ENCODE results near the gene ROR2.
A peak's percentile ranks its signal among the peaks of the same experiment; 100 is the strongest.
"Not testable (repeated sequence)": the region's sequence is repeated elsewhere in the genome, so short reads cannot be mapped to it uniquely, and the experiment has no call there.

The ROR2 gene

GRCh38 chr9:91949946-91950664 is at the start of gene ROR2:
TSS of gene ROR2 (minus strand) at chr9:91950228.
- Mint-ChIP-seq H3K27ac (no peak within 1 kb of the TSS), H3K4me3 (peak within 1 kb of the TSS; percentile 58), H3K4me1 (ENCODE audit: low read depth) (peaks cover 10% of the 10 kb centered on the region), H3K27me3 (peaks cover 80% of the 10 kb centered on the region), H3K9me3 (no peaks in the 10 kb centered on the region), H3K36me3 (ENCODE audit: low read depth) (no peaks in the 10 kb centered on the region)

GRCh38 chr9:91995000-91995655 is 45.1 kb upstream of the ROR2 start:
- H3K27me3 Mint-ChIP-seq, result peaks cover 29% of the 10 kb centered on the region
- no peaks in the 10 kb centered on the region for H3K4me1 Mint-ChIP-seq (ENCODE audit: low read depth)
- no peaks in the 10 kb centered on the region for H3K36me3 Mint-ChIP-seq (ENCODE audit: low read depth)
- H3K9me3 Mint-ChIP-seq, result no peaks in the 10 kb centered on the region
- H3K27ac Mint-ChIP-seq, result no peak overlapping the region
- H3K4me3 Mint-ChIP-seq, result no peak overlapping the region

- H3K36me3 Mint-ChIP-seq (ENCODE audit: low read depth), result no peaks in the 10 kb centered on the region
- peaks cover 31% of the 10 kb centered on the region for H3K27me3 Mint-ChIP-seq
- H3K4me1 Mint-ChIP-seq (ENCODE audit: low read depth), result no peaks in the 10 kb centered on the region
- no peak overlapping the region for H3K4me3 Mint-ChIP-seq
- H3K9me3 Mint-ChIP-seq, result no peaks in the 10 kb centered on the region
- H3K27ac Mint-ChIP-seq, result no peak overlapping the region
Observed at GRCh38 chr9:91994422-91994821, 44.4 kb upstream of the ROR2 start.

GRCh38 chr9:91992461-91993041 is 42.5 kb upstream of the ROR2 start:
- no peak overlapping the region for H3K27ac Mint-ChIP-seq
- H3K27me3 Mint-ChIP-seq, result peaks cover 25% of the 10 kb centered on the region
- no peaks in the 10 kb centered on the region for H3K9me3 Mint-ChIP-seq
- no peak overlapping the region for H3K4me3 Mint-ChIP-seq
- H3K36me3 Mint-ChIP-seq (ENCODE audit: low read depth), result no peaks in the 10 kb centered on the region
- H3K4me1 Mint-ChIP-seq (ENCODE audit: low read depth), result no peaks in the 10 kb centered on the region

- Mint-ChIP-seq H3K4me3 (no peak overlapping the region), H3K27me3 (peaks cover 25% of the 10 kb centered on the region), H3K4me1 (ENCODE audit: low read depth) (no peaks in the 10 kb centered on the region), H3K27ac (no peak overlapping the region), H3K36me3 (ENCODE audit: low read depth) (no peaks in the 10 kb centered on the region), H3K9me3 (no peaks in the 10 kb centered on the region)
Observed at GRCh38 chr9:91991721-91992341, 41.8 kb upstream of the ROR2 start.

- Mint-ChIP-seq H3K36me3 (ENCODE audit: low read depth) (no peaks in the 10 kb centered on the region), H3K4me3 (no peak overlapping the region), H3K27me3 (peaks cover 8% of the 10 kb centered on the region), H3K4me1 (ENCODE audit: low read depth) (no peaks in the 10 kb centered on the region), H3K27ac (no peak overlapping the region), H3K9me3 (peaks cover 3% of the 10 kb centered on the region)
Observed at GRCh38 chr9:91986248-91986647, 36.2 kb upstream of the ROR2 start.

GRCh38 chr9:91985692-91986091 is 35.7 kb upstream of the ROR2 start:
- Mint-ChIP-seq H3K9me3 (peaks cover 3% of the 10 kb centered on the region), H3K4me1 (ENCODE audit: low read depth) (no peaks in the 10 kb centered on the region), H3K4me3 (no peak overlapping the region), H3K27ac (no peak overlapping the region), H3K36me3 (ENCODE audit: low read depth) (no peaks in the 10 kb centered on the region), H3K27me3 (peaks cover 8% of the 10 kb centered on the region)

GRCh38 chr9:91978740-91979414 is 28.8 kb upstream of the ROR2 start:
- Mint-ChIP-seq H3K4me3 (no peak overlapping the region), H3K27me3 (peaks cover 2% of the 10 kb centered on the region), H3K9me3 (peaks cover 3% of the 10 kb centered on the region)

GRCh38 chr9:91975254-91975653 is 25.2 kb upstream of the ROR2 start:
- not testable (repeated sequence) for H3K4me1 Mint-ChIP-seq (ENCODE audit: low read depth); H3K27ac Mint-ChIP-seq; H3K4me3 Mint-ChIP-seq; H3K9me3 Mint-ChIP-seq; H3K36me3 Mint-ChIP-seq (ENCODE audit: low read depth)
- H3K27me3 Mint-ChIP-seq, result peaks cover 19% of the 10 kb centered on the region

More at GRCh38 chr9:91978740-91979414, 28.8 kb upstream of the ROR2 start:
- H3K36me3 Mint-ChIP-seq (ENCODE audit: low read depth), result no peaks in the 10 kb centered on the region
- no peak overlapping the region for H3K27ac Mint-ChIP-seq
- no peaks in the 10 kb centered on the region for H3K4me1 Mint-ChIP-seq (ENCODE audit: low read depth)

- Mint-ChIP-seq H3K4me1 (ENCODE audit: low read depth) (no peaks in the 10 kb centered on the region), H3K36me3 (ENCODE audit: low read depth) (no peaks in the 10 kb centered on the region), H3K9me3 (no peaks in the 10 kb centered on the region), H3K27me3 (peaks cover 31% of the 10 kb centered on the region), H3K27ac (no peak overlapping the region), H3K4me3 (no peak overlapping the region)
Observed at GRCh38 chr9:91972711-91973110, 22.7 kb upstream of the ROR2 start.

GRCh38 chr9:91972076-91972626 is 22.1 kb upstream of the ROR2 start:
- H3K27me3 Mint-ChIP-seq, result peaks cover 35% of the 10 kb centered on the region
- no peak overlapping the region for H3K27ac Mint-ChIP-seq
- no peaks in the 10 kb centered on the region for H3K36me3 Mint-ChIP-seq (ENCODE audit: low read depth)
- H3K9me3 Mint-ChIP-seq, result no peaks in the 10 kb centered on the region
- no peaks in the 10 kb centered on the region for H3K4me1 Mint-ChIP-seq (ENCODE audit: low read depth)
- H3K4me3 Mint-ChIP-seq, result no peak overlapping the region

- H3K4me1 Mint-ChIP-seq (ENCODE audit: low read depth), result no peaks in the 10 kb centered on the region
- H3K9me3 Mint-ChIP-seq, result no peaks in the 10 kb centered on the region
- no peaks in the 10 kb centered on the region for H3K36me3 Mint-ChIP-seq (ENCODE audit: low read depth)
- no peak overlapping the region for H3K27ac Mint-ChIP-seq
- peaks cover 37% of the 10 kb centered on the region for H3K27me3 Mint-ChIP-seq
- no peak overlapping the region for H3K4me3 Mint-ChIP-seq
Observed at GRCh38 chr9:91967259-91967658, 17.2 kb upstream of the ROR2 start.

- no peaks in the 10 kb centered on the region for H3K4me1 Mint-ChIP-seq (ENCODE audit: low read depth)
- peaks cover 4% of the 10 kb centered on the region for H3K9me3 Mint-ChIP-seq
- no peaks in the 10 kb centered on the region for H3K36me3 Mint-ChIP-seq (ENCODE audit: low read depth)
- no peak overlapping the region for H3K4me3 Mint-ChIP-seq
- no peak overlapping the region for H3K27ac Mint-ChIP-seq
- H3K27me3 Mint-ChIP-seq, result peaks cover 36% of the 10 kb centered on the region
Observed at GRCh38 chr9:91966503-91966902, 16.5 kb upstream of the ROR2 start.

- Mint-ChIP-seq H3K9me3 (peaks cover 10% of the 10 kb centered on the region), H3K4me1 (ENCODE audit: low read depth) (no peaks in the 10 kb centered on the region), H3K4me3 (no peak overlapping the region), H3K27ac (no peak overlapping the region), H3K27me3 (peaks cover 23% of the 10 kb centered on the region), H3K36me3 (ENCODE audit: low read depth) (no peaks in the 10 kb centered on the region)
Observed at GRCh38 chr9:91963711-91964240, 13.7 kb upstream of the ROR2 start.

All from stimulated activated naive CD8-positive, alpha-beta T cell treated with anti-CD3 and anti-CD28 coated beads, Interleukin-15, Interleukin-2, amounts not matched to agents 100 ng/mL and 50 ng/mL, for 24 hours (primary cell).